OCI-LY3 (cell line): Measurements from ENCODE around the gene CHST8.

Source experiments
- H2AFZ ChIP-seq: fragments of 200-600, 300-600 bp; shearing (Covaris generic); 2 replicates; pipeline ENCODE4 v1.6.0; 2014; ENCODE audit warnings: antibody characterized with exemption, low read depth, low read length
- H3K27ac ChIP-seq: fragments of 200-600, 300-600 bp; sonication (generic); 2 replicates; pipeline ENCODE4 v1.5.1; 2014; ENCODE audit warnings: mild to moderate bottlenecking, low read length, moderate library complexity, mixed read lengths
- H3K27me3 ChIP-seq: fragments of 200-600, 300-600 bp; sonication (generic); 2 replicates; pipeline ENCODE4 v1.6.1; 2014; ENCODE audit warnings: low read depth, low read length, mixed read lengths
- H3K36me3 ChIP-seq: fragments of 200-600, 300-600 bp; sonication (generic); replicated peaks from 2 replicates; pipeline ENCODE3; 2014; ENCODE audit warnings: low read depth, low read length, mixed read lengths
- H3K4me1 ChIP-seq: fragments of 300-600, 200-600 bp; sonication (generic); 2 replicates; pipeline ENCODE4 v1.6.1; 2014; ENCODE audit warnings: low read length, mixed read lengths
- H3K4me2 ChIP-seq: fragments of 200-600, 300-600 bp; sonication (generic); 2 replicates; pipeline ENCODE4 v1.6.1; 2014; ENCODE audit warnings: low read length, mixed read lengths
- H3K4me3 ChIP-seq: fragments of 300-600, 200-600 bp; sonication (generic); 2 replicates; pipeline ENCODE4 v1.5.1; 2014; ENCODE audit warnings: antibody characterized with exemption, mild to moderate bottlenecking, low read length, moderate library complexity
- H3K79me2 ChIP-seq: fragments of 300-600, 200-600 bp; shearing (Covaris generic); 2 replicates; pipeline ENCODE4 v1.6.1; 2014; ENCODE audit warnings: mild to moderate bottlenecking, low read length, mixed read lengths
- H3K9ac ChIP-seq: fragments of 300-600, 200-600 bp; shearing (Covaris generic); 2 replicates; pipeline ENCODE4 v1.6.0; 2014; ENCODE audit warnings: mild to moderate bottlenecking, low read length, moderate library complexity
- H3K9me3 ChIP-seq: fragments of 200-600, 300-600 bp; shearing (Covaris generic); 2 replicates; pipeline ENCODE4 v1.6.1; 2014; ENCODE audit warnings: low read length, mixed read lengths; ENCODE audit not compliant: insufficient read depth
- H4K20me1 ChIP-seq: fragments of 200-600, 300-600 bp; sonication (generic); 2 replicates; pipeline ENCODE4 v1.6.1; 2016; ENCODE audit warnings: low read length, mixed read lengths; ENCODE audit not compliant: insufficient read depth
- CTCF ChIP-seq: fragments of 200-600, 300-600 bp; sonication (generic); IDR thresholded peaks from 2 replicates; pipeline ENCODE4 v1.5.1; 2014; ENCODE audit warnings: antibody characterized with exemption, low read length, low read depth
- EZH2phosphoT487 ChIP-seq: fragments of 200-600 bp; shearing (Covaris generic); IDR thresholded peaks from 2 replicates; pipeline ENCODE4 v1.6.1; 2018; ENCODE audit warnings: antibody characterized with exemption, mixed run types, low read depth

CHST8 gene

GRCh38 chr19:33803383-33803782 lies 181.6 kb downstream of the CHST8 start:
- no peak for TF ChIP-seq CTCF
- no peak for TF ChIP-seq EZH2phosphoT487
- Histone ChIP-seq H4K20me1 (0 out of 2 replicates have a peak, but pooled peaks cover 3% of the 10 kb centered on the region), H3K4me1 (no peaks in the 10 kb centered on the region), H3K9me3 (no peaks in the 10 kb centered on the region), H3K79me2 (no peaks in the 10 kb centered on the region), H3K9ac (no peak overlapping the region), H2AFZ (no peak overlapping the region), H3K27ac (no peak overlapping the region), H3K36me3 (peaks cover 14% of the 10 kb centered on the region), H3K4me2 (no peak overlapping the region), H3K27me3 (no peaks in the 10 kb centered on the region), H3K4me3 (no peak overlapping the region)

- no peak overlapping the region for H3K4me2 ChIP-seq
- TF ChIP-seq EZH2phosphoT487 (no peak), CTCF (no peak)
- H3K36me3 ChIP-seq, result peaks cover 14% of the 10 kb centered on the region
- H3K9ac ChIP-seq, result no peak overlapping the region
- H3K79me2 ChIP-seq, result no peaks in the 10 kb centered on the region
- H4K20me1 ChIP-seq, result 0 out of 2 replicates have a peak, but pooled peaks cover 3% of the 10 kb centered on the region
- H3K4me3 ChIP-seq, result no peak overlapping the region
- H3K9me3 ChIP-seq, result no peaks in the 10 kb centered on the region
- H3K27me3 ChIP-seq, result no peaks in the 10 kb centered on the region
- no peak overlapping the region for H2AFZ ChIP-seq
- H3K4me1 ChIP-seq, result no peaks in the 10 kb centered on the region
- H3K27ac ChIP-seq, result no peak overlapping the region
Measured at GRCh38 chr19:33804021-33804799, 182.5 kb downstream of the CHST8 start.

DNA sequence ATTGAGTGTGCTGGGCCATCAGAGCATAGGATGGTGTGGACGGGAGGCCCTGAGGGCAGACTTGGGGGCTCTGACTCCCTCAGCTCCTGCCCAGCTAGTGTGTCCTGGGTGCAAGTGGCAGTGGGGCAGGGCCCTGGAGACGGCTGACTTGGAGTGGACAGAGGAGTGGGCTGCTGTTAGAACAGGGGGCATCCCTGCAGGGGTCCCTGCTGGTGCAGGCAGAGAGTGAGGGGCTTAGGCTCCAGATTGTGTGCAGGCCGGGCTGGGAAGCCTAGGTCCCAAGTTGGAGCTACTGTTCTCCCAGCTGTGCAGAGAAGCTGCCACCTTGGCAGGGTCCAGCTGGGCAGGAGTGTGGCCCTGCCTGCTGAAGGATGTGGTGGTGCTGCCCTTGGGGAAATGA lies 183.6 kb downstream of the CHST8 start:
- H4K20me1 ChIP-seq, result no peaks in the 10 kb centered on the region
- TF ChIP-seq CTCF, result no peak
- no peak for TF ChIP-seq EZH2phosphoT487

GRCh38 chr19:33805840-33806433 lies 184.2 kb downstream of the CHST8 start:
- H3K79me2 ChIP-seq, result no peaks in the 10 kb centered on the region
- H3K4me3 ChIP-seq, result no peak overlapping the region
- H4K20me1 ChIP-seq, result no peaks in the 10 kb centered on the region
- no peak overlapping the region for H3K27ac ChIP-seq
- H3K4me2 ChIP-seq, result no peak overlapping the region
- peaks cover 14% of the 10 kb centered on the region for H3K36me3 ChIP-seq
- no peaks in the 10 kb centered on the region for H3K27me3 ChIP-seq
- H2AFZ ChIP-seq, result no peak overlapping the region
- no peaks in the 10 kb centered on the region for H3K4me1 ChIP-seq
- H3K9me3 ChIP-seq, result no peaks in the 10 kb centered on the region
- H3K9ac ChIP-seq, result no peak overlapping the region
- no peak for TF ChIP-seq EZH2phosphoT487
- TF ChIP-seq CTCF, result no peak

More for the DNA sequence above, 183.6 kb downstream of the CHST8 start:
- Histone ChIP-seq H3K9ac (no peak overlapping the region), H3K36me3 (peaks cover 16% of the 10 kb centered on the region), H3K27me3 (no peaks in the 10 kb centered on the region), H3K4me2 (no peak overlapping the region), H2AFZ (no peak overlapping the region), H3K27ac (no peak overlapping the region), H3K4me1 (no peaks in the 10 kb centered on the region), H3K9me3 (no peaks in the 10 kb centered on the region), H3K79me2 (no peaks in the 10 kb centered on the region), H3K4me3 (no peak overlapping the region)
